Head of caudate nucleus (tissue), 42 donors: Measurements from ENCODE around the gene SEMA6D.
"Not testable (repeated sequence)": the region's sequence is repeated elsewhere in the genome, so short reads cannot be mapped to it uniquely, and the experiment has no call there.

ENCODE experiments used
- DNase-seq, 42 donors: peaks; one replicate each; pipeline versions ENCODE4 v3.0.0 to v3.0.0-alpha.2; 2020 to 2021; ENCODE audit warnings: mixed read lengths in 7 of 42
- intact Hi-C: fragments of 100-400 bp; cut with DNase I; formaldehyde crosslinking; loops from one replicate; pipeline ENCODE4 v1.15.0; 2022

The SEMA6D gene

DNA sequence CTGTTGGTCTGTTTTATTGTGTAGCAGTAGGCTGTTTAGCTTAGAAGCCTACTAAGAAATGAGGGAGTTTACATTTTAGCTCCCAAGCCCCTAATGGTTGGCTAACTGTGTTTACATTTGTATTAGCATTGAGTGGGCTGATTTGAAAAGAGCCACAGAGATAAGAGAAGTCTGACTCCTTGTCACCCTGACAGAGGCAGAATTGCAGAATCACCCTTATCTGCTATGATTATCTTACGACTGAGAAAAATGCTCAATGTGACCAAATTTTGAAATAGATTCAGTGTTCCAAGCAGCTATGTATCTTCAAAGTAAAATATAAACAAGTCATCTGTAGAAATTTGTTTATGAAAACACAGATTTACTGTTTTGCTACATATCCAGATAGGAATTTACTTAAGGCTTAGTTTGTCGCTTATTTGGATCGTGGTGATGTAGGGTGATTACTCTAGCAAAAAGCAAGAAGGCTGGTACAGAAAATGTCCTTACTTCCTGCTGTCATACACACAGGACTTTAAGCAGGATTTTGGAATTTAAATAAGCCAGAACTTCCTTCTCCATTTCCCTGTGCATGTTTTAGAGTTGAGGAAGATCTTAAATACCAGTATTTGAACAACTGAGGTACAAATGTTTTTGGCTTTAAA, 19.0 kb downstream of the SEMA6D start:
- DNase-seq = no peak
- intact Hi-C loops = no loop called here

DNA sequence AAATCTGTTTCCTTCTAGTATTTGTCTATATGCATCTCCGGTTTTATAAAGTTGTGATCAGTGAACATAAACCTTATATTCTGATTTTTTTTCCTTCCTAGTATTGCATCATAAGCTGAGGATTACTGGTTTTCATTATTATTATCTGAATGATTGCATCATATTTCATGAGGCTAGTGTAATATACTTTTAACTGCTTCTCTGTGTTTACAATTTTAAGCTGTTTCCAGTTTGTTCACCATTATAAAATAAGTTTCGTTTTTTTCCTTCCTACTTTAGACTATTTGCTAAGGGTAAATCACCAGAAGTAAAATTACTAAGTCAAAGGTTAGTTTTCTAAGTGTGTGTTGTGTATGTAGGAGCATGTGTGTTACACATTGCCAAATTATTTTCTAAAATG, 20.2 kb downstream of the SEMA6D start:
- intact Hi-C loops = no loop called here
- DNase-seq = no peak

DNA sequence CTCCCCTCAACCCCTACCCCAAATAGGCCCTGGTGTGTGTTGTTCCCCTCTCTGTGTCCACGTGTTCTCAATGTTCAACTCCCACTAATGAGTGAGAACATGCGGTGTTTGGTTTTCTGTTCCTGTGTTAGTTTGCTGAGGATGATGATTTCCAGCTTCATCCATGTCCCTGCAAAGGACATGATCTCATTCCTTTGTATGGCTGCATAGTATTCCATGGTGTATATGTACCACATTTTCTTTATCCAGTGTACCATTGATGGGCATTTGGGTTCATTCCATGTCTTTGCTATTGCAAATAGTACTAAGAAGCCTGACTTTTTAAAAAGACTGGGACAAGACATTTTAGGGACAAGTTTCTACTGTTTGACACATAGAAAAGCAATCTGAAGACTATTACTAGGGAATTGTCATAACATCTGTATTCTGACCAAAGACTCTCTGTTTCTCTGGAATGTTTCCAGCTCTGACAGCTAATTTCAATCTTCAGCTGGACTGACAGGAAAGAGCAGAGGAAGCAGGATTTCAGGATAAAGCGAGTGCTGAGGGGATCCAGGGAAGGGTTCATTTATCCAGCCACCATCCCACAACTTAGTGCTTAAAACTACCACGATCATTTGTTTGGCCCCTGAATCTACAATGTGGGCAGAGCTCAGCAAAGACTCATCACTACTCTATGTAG, 21.0 kb downstream of the SEMA6D start:
- DNase-seq, intact Hi-C loops: not testable (repeated sequence)

DNA sequence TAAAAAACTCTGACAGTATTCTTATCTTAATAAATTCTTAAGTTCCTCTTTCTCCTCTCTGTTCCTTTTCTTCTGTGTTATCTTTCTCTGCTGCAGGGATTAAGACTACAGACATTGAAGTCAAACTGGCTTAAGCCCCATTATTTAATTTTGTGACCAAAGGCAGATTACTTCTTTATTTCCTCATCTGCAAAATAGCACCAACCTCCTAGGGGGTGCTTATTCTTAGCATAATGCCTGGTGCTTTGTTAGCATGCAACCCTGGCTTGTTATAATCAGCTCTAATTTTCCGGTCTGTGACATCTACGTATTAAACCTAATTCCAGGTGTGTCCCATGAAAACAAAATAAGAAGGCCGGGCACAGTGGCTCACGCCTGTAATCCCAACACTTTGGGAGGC, 23.8 kb downstream of the SEMA6D start:
- intact Hi-C loops = no loop called here

DNA sequence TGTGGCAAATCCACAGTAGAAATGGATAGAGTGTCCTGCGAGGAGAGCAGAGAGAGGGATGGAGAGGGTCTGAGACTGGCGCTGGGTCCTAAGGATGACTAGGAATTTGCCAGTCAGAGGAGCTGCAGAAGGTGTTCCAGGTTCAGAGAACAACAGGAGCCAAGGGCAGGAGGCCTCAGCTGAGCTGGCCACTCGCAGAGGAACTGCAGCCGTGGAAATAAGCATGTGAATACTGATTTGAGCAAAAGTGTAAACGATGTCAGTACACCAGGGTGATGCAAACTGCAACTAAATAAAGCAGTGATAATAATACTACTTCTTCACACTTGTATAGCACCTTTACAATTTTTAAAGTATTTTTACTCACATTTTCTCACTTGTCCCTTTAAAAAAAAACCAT, 24.6 kb downstream of the SEMA6D start:
- intact Hi-C loops = no loop called here
- no peak for DNase-seq

More for the DNA sequence above, 23.8 kb downstream of the SEMA6D start:
- no peak for DNase-seq

DNA sequence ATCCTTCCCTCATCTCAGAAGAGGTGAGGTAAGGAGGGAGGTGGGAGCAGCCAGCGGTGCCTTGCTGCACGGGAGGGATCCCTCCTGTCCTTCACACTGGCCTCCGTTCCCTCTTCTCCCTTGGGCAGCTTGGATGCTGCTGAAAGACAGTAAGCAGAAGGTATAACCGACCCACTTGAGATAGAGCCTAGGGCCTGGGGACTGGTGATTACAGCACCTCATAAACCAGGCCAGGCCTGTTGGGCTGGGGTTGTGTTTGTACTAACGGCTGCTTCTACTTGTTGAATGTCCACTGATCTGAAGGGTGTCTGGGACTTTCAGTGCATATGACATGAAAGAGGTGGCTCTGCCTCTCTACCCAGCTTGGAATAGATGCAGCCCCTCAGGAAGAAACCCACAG, 25.0 kb downstream of the SEMA6D start:
- no peak for DNase-seq
- intact Hi-C loops = no loop called here

DNA sequence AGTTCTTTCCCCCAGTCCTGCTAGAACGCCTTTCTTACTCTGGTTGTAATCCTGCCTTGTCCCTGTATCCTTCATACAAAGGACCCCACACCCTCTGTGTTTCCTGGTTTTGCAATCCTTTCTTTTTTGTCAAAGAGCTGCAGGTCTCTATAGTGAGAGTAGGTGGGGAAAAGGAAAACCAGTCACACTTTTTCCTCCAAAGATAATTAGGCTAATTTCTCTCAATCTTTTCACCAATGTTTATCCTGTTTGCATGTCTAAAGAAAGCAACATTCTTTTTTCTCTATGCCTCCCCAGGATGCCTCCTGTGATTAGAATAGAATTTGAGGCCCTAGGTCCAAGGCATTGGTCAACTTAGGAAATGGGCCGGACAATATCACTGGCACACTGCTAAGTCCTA, 25.4 kb downstream of the SEMA6D start:
- no peak for DNase-seq

DNA sequence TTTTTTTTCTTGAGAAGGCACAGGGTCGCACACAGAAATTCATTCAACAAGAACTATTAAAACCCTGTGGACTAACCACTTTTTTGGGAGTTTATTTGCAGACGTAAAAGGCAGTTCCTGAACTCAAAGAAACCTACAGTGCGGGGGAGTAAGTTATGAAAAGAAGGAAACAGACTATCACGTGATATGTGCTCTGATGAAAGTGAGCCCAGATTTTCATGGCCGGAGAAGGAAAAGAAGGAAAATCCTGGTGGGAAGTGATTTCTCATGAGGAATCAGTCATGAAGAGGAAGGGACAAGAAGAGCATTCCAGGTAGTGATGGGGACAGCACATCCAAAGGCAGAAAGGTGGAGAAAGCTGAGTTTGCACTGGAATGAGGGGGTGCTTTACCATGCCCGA, 26.1 kb downstream of the SEMA6D start:
- intact Hi-C loops = no loop called here
- DNase-seq = no peak

More for the DNA sequence above, 25.4 kb downstream of the SEMA6D start:
- intact Hi-C loops = no loop called here

DNA sequence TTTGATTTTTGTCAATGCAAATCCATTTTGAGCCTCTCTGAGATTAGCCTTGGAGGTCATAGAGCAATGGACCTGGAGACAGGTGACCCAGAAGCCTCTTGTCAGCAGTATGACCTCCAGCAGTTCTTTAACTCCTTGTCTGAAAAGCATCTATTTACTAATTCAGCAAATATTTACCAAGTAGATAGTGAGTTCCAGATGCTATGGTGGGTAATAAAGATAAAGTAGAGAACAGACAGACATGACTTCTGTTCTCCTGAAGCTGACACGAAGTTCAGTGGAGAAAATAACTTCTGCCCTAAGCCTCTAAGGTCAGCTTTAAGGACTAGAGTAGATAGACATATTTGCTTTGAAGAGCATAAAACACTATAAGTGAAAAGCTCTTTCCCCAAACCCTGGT, 26.6 kb downstream of the SEMA6D start:
- intact Hi-C loops = no loop called here
- DNase-seq = no peak

DNA sequence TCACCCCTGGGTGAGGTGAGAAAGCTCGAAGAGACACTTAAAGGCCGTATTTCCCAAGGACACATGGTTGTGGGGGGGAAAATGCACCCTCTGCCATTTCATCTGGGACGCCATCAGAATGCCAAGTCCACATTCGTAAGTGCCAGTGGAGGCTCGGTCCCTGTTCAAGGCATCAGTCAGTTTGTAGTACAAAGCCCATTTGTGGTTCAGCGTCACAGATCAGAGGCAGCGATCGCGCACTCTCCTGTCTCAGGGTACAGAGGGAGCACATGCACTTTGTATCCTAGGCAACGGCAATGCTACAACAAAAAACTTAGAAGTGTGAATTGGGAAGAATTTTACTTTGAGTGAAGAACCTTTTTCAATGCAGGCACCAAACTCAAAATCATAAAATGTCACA, 27.2 kb downstream of the SEMA6D start:
- intact Hi-C loops = no loop called here
- DNase-seq = peak in 31 of 42 donors; percentile 12 to 63 (median 35)

DNA sequence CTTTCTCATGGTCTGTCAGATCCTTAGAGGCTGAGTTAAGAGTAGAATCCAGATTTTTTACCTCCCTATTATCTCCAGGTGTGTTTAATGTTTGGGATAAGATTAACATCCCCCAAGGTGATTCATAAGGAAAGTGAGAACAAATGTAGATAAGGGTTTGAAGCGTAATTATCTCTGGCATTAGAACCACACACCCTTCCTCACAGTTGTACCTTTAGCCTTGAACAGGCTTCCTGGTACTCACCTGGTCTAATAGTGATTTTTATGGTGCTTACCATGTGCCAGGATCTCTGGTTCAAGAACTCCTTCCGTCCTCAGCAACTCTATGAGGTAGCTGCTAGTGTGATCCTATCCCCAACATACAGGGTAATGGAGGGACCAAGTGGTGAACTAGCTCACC, 27.7 kb downstream of the SEMA6D start:
- intact Hi-C loops = no loop called here

DNA sequence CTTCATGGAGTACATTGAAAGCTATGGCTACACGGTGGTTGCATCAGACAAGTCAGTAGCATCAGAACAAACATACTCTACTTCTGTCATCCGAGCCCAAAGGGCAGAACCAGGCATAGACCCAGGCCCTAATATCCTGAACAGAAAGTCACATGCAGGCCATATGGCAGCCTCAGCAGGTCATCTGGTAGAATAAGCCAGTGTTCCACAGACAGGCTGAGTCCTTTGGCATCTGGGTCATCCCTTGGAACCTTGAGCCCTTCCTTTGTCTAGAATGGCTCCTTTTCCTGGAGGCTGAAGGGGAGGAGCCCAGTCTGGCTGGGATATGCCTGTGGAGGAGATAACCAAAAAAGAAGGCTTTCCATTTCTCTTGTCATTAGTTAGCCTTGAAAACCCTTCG, 29.2 kb downstream of the SEMA6D start:
- no peak for DNase-seq
- intact Hi-C loops = no loop called here

More for the DNA sequence above, 27.7 kb downstream of the SEMA6D start:
- DNase-seq = no peak

DNA sequence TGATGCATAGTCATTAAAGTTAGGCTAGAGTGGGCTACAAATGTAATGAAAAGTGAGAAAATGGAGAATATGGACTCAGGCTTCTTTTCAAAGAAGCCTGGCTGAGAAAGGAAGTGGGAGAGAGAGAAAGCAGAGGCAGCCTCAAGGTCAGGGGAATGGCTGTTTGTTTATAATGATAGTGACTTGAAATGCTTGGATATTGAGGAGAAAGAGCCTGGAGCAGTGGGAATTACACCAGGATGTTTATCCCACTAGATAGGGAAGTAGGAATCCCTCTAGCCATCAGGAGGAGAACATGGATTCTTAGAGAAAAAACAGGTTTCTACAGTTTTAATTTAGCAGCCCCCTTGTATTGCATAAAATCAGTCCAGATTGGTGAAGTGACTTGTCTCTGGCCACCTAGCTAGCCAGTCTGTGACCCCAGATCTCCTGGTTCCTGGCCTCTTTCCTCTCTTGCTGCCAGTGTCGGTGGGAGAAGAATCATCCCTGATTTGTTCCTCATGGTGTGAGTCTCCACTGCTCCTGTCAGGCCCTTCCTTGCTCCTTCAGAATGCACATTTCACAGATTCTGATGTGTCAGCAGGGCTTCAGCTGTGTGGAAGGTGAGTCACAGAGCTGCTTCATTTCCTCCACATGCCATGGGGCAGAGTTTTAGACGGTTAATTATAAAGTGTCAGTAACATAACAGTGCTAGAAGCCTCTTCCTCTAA, 32.9 kb downstream of the SEMA6D start:
- DNase-seq = peak in 13 of 42 donors; percentile 12 to 60 (median 35)
- intact Hi-C loops = no loop called here

DNA sequence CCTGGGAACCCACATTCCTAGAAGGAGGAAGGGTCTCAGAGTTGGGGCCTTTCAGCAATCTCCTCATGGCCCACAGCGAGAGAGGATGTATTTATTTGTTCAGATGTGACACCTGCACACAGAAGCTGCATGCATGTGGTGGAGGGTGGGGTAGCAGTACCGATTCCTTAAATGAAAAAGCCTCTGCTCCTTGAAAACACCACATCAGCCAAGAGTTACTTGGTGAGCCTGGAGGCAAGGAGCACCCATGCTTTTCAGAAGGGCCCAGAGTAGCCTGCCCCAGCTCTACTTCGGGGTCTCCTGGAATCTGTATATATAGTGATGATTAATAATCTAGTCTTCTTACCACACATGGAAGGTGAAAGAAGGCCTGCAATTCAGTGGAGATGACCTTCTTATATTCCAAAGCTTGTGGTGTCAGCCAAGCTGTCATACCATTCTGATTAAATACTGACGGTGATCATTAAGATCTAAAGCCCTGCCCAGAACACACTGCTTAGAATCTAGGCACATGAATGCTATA, 33.5 kb downstream of the SEMA6D start:
- no peak for DNase-seq
- intact Hi-C loops = no loop called here

DNA sequence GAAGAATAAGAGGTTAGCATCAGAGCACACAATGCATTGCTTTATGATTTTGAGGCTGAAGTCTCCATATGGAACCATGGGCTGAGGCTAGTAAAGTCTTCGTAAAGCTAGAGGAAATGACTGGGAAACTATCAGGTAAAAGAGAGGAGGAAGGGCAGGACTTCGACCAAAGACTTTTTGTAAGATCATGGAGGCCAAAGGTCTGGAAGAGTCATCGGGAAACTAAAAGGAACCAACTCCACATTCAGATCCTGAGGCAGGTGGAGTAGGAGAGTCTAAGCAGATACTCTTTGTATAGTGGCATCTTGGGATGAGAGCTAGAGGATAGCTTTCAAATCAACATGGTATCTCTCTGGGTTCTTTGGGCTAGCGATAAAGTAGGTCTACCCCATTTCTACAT, 36.3 kb downstream of the SEMA6D start:
- intact Hi-C loops = no loop called here
- no peak for DNase-seq

DNA sequence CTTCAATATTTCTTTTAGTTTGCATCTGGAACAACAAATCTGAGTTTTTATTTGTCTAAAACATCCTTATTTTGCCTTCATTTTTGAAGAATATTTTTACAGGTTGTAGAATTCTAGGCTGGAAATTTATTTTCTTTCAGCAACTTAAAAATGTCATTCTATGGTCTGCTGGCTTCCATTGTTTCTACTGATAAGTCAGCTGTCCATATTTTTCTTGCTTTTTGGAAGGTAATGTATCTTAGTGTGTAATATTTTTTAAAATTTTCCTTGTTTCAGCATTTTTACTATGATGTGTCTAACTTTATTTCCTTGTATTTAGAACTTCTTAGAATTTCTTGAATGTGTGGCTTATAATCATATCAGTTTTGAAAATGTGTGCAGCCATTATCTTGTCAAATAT, 37.0 kb downstream of the SEMA6D start:
- intact Hi-C loops = no loop called here
- no peak for DNase-seq

DNA sequence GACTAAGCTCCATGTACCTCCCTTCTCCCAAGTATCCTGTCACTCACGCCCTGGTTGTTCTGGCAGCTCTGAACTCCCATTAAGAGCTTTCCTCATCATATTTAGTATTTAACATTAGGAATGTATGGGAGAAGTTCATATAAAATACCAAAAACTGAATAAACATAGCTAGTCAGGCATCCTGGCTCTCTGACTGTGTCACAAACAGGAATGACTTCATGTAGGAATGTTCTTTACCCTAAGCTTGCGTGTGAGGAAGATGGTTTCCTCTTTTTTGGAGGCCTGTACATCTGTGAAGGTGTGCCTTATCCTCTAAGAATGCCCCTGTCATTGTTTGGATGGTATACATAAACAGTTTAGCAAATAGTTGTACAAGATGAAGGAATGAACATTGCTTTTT, 38.6 kb downstream of the SEMA6D start:
- intact Hi-C loops = no loop called here
- no peak for DNase-seq

DNA sequence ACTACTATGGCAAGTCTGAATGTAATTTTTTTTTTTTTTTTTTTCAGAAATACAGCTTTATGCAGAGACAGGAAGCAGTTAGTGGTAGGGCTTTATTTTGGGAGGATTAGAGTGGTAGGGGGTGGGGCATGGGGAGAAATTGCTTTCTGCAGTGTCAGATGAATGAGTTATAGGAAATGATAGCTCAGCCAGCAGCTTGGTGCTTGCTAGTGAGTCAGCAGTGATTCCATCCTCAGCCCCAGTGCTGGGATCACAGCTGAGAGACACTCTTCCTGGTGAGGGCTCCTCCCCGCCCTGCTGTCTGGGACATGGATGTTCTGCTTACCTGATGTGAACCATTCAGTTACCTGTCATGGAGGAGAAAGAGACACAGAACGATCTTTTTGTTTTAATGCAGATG, 39.6 kb downstream of the SEMA6D start:
- DNase-seq = peak in 39 of 42 donors; percentile 16 to 86 (median 59)
- intact Hi-C loops = no loop called here

DNA sequence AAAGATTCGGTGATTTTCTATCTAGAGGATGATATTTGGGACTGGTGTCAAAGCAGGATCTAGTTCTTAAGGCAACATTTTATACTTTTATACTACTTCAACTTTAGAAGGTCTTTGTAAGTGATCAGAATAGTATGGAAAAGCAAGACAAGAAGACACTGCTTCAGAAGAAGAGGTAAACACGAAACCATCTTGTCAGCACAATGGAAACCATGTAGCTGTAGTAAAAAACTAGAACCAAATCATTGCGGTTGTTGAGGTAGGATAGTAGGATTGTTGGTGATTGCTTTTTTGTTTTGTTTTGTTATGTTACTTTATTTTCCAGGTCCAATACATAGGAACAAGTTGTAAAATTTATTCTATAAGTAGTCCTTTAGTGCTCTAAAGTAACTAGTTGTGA, 40.0 kb downstream of the SEMA6D start:
- intact Hi-C loops = no loop called here
- no peak for DNase-seq

DNA sequence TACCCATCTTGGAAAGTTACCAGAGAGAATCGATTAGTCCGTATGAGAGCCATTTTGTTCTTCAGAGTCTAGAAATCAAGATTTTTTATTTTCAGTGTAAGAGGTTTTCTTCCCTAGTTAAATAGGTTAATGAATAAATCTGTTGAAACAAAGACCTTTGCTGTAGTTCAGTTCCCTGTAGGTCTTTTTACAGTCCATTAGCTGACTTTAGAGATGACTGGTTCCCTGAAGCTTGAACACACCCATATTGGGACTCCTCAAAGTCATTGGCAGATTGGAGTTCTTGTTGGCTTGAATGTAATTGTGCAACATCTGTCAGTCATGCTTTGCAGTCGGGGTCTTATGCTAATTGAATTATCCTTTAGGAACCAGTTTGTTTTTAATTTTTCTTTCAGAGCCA, 45.3 kb downstream of the SEMA6D start:
- intact Hi-C loops = no loop called here

More for the DNA sequence above, 45.3 kb downstream of the SEMA6D start:
- DNase-seq = no peak
